PC-9 (cell line): Measurements from ENCODE around the gene IQCN.

Experiments
- EZH2 ChIP-seq: fragments of 200-600 bp; sonication (generic); IDR thresholded peaks from 2 replicates; pipeline ENCODE4 v1.8.0; 2017; ENCODE audit warnings: antibody characterized with exemption, low read depth
- TF ChIP-seq, protein P1 (sequence below): fragments of 200-600 bp; sonication (generic); conservative IDR thresholded peaks from 2 replicates; pipeline ENCODE4 v1.6.1; 2017; ENCODE audit warnings: mixed run types, antibody characterized with exemption, mild to moderate bottlenecking, moderate library complexity

- TF ChIP-seq, protein P1, sequence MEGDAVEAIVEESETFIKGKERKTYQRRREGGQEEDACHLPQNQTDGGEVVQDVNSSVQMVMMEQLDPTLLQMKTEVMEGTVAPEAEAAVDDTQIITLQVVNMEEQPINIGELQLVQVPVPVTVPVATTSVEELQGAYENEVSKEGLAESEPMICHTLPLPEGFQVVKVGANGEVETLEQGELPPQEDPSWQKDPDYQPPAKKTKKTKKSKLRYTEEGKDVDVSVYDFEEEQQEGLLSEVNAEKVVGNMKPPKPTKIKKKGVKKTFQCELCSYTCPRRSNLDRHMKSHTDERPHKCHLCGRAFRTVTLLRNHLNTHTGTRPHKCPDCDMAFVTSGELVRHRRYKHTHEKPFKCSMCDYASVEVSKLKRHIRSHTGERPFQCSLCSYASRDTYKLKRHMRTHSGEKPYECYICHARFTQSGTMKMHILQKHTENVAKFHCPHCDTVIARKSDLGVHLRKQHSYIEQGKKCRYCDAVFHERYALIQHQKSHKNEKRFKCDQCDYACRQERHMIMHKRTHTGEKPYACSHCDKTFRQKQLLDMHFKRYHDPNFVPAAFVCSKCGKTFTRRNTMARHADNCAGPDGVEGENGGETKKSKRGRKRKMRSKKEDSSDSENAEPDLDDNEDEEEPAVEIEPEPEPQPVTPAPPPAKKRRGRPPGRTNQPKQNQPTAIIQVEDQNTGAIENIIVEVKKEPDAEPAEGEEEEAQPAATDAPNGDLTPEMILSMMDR, result no peak
- TF ChIP-seq EZH2, result no peak
Measured at GRCh38 chr19:18225702-18226468, 48.4 kb downstream of the IQCN start, which contains the start of gene PDE4C.
